Karpas-422 (cell line): Measurements from ENCODE around the gene TENM4. TPM values are rescaled to one million over a fixed set of nuclear protein-coding genes. Genes with fewer than 3 reads are reported as not detected.

Experiments used
- DNase-seq: peaks from one replicate; pipeline ENCODE4 v3.0.0-alpha.2; 2015
- H2AFZ ChIP-seq: fragments of 200-600 bp; sonication (generic); 2 replicates; pipeline ENCODE4 v1.6.1; 2014; ENCODE audit warnings: antibody characterized with exemption, low read length, mixed read lengths
- H3K27ac ChIP-seq: fragments of 200-600 bp; sonication (generic); 2 replicates; pipeline ENCODE4 v1.5.1; 2014; ENCODE audit warnings: mild to moderate bottlenecking, low read length, moderate library complexity
- H3K27me3 ChIP-seq: fragments of 200-600 bp; sonication (generic); 2 replicates; pipeline ENCODE4 v1.6.1; 2014; ENCODE audit warnings: low read length, mixed read lengths
- H3K36me3 ChIP-seq: fragments of 200-600 bp; sonication (generic); 2 replicates; pipeline ENCODE4 v1.6.1; 2014; ENCODE audit warnings: low read length, mixed read lengths; ENCODE audit not compliant: insufficient read depth
- H3K4me1 ChIP-seq: fragments of 200-600 bp; sonication (generic); 2 replicates; pipeline ENCODE4 v1.6.1; 2014; ENCODE audit warnings: mild to moderate bottlenecking, low read length, mixed read lengths
- H3K4me2 ChIP-seq: fragments of 200-600 bp; sonication (generic); 2 replicates; pipeline ENCODE4 v1.6.1; 2014; ENCODE audit warnings: low read length, low read depth, mild to moderate bottlenecking; ENCODE audit not compliant: poor library complexity, severe bottlenecking
- H3K4me3 ChIP-seq: fragments of 200-600 bp; sonication (generic); 2 replicates; pipeline ENCODE4 v1.5.1; 2014; ENCODE audit warnings: mild to moderate bottlenecking, antibody characterized with exemption, low read length, mixed read lengths
- H3K79me2 ChIP-seq: fragments of 200-600 bp; sonication (generic); 2 replicates; pipeline ENCODE4 v1.6.1; 2014; ENCODE audit warnings: mild to moderate bottlenecking, low read length, mixed read lengths
- H3K9ac ChIP-seq: fragments of 200-600 bp; sonication (generic); 2 replicates; pipeline ENCODE4 v1.6.0; 2014; ENCODE audit warnings: low read length
- H3K9me2 ChIP-seq: fragments of 200-600 bp; sonication (generic), shearing (Covaris generic); replicated peaks from 2 replicates; pipeline ENCODE4 v1.6.0; 2014; ENCODE audit warnings: mild to moderate bottlenecking, low read length, moderate library complexity; ENCODE audit not compliant: insufficient read depth
- H3K9me3 ChIP-seq: fragments of 300-700, 200-600 bp; sonication (generic); 2 replicates; pipeline ENCODE4 v1.6.1; 2014; ENCODE audit warnings: low read length, mixed read lengths
- H4K20me1 ChIP-seq: fragments of 200-600 bp; sonication (generic); 2 replicates; pipeline ENCODE4 v1.6.1; 2014; ENCODE audit warnings: mild to moderate bottlenecking, antibody characterized with exemption, low read length, low read depth; ENCODE audit not compliant: insufficient read depth
- total RNA-seq: library from RNA; depleted of rRNA; stranded (reverse); fragments of >200 nt; shearing (Covaris generic); gene quantifications from 2 replicates; pipeline ENCODE4 v1.2.3, GENCODE V29; 2014; ENCODE audit warnings: low replicate concordance

The TENM4 gene
- total RNA-seq, 1 experiment from 2014 or later: not detected

GRCh38 chr11:78732246-78732645, 708.6 kb downstream of the TENM4 start:
- Histone ChIP-seq H3K4me3 (no peak overlapping the region), H3K9me3 (no peaks in the 10 kb centered on the region), H3K27me3 (no peaks in the 10 kb centered on the region), H3K4me2 (no peak overlapping the region), H3K4me1 (no peaks in the 10 kb centered on the region), H3K9ac (no peak overlapping the region), H3K36me3 (no peaks in the 10 kb centered on the region), H4K20me1 (no peaks in the 10 kb centered on the region), H3K79me2 (no peaks in the 10 kb centered on the region), H2AFZ (no peak overlapping the region), H3K9me2 (no peaks in the 10 kb centered on the region), H3K27ac (no peak overlapping the region)
- DNase-seq: no peak

DNA sequence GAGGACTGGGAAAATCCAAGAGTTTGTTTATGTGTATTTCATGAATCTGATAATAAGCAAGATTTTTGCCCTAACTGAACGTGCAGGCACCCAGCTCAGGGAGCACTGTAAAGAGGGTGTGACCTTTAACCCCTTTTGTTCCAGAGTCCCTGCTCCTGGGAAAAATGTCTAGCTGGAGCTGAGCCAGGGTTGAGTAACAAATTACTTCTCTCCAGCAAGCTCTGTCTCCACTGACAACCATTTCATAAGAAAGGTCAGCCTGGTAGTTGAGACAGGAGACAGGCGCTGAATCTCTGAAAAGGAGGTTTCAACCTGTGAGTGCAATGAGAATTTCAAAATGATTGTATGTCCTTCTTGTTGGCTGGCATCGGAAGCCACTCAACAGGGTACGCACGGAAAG, 709.8 kb downstream of the TENM4 start:
- DNase-seq: no peak
- no peaks in the 10 kb centered on the region for H3K27me3 ChIP-seq
- no peak overlapping the region for H3K4me2 ChIP-seq
- H4K20me1 ChIP-seq: no peaks in the 10 kb centered on the region
- no peak overlapping the region for H2AFZ ChIP-seq
- H3K79me2 ChIP-seq: no peaks in the 10 kb centered on the region
- H3K4me1 ChIP-seq: no peaks in the 10 kb centered on the region
- H3K9ac ChIP-seq: no peak overlapping the region
- H3K36me3 ChIP-seq: no peaks in the 10 kb centered on the region
- H3K4me3 ChIP-seq: no peak overlapping the region
- H3K9me2 ChIP-seq: no peaks in the 10 kb centered on the region
- no peak overlapping the region for H3K27ac ChIP-seq
- H3K9me3 ChIP-seq: no peaks in the 10 kb centered on the region

DNA sequence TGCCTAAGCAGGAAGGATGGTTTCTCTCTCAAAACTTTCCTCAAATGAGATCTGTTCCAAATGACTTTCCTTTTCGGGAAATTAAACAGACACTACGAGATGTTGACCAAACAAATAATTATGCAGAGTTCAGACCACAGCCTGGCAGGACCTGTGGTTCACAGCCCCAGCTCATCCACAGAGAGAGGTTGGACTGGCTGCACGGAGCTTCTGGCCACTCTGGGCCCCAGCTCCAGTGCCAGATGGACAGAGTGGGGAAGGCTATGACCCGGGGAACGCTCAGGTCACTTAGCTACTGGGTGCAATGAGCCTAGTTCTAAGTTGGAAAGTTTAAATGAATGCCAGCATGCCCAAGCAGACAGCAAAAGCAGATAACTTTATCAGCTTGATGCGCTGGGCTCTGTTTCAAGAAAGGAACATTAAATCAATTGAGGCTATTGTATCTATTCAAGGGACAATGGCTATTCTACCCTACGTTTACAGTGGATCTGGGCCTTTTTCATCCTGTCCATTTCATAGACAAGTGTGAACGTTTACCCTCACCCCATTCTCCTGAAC, 710.5 kb downstream of the TENM4 start:
- no peaks in the 10 kb centered on the region for H3K79me2 ChIP-seq
- H3K4me3 ChIP-seq: no peak overlapping the region
- no peak overlapping the region for H2AFZ ChIP-seq
- H3K9me3 ChIP-seq: no peaks in the 10 kb centered on the region
- no peaks in the 10 kb centered on the region for H3K36me3 ChIP-seq
- no peak overlapping the region for H3K4me2 ChIP-seq
- H4K20me1 ChIP-seq: no peaks in the 10 kb centered on the region
- no peaks in the 10 kb centered on the region for H3K9me2 ChIP-seq
- H3K27ac ChIP-seq: no peak overlapping the region
- H3K9ac ChIP-seq: no peak overlapping the region
- no peaks in the 10 kb centered on the region for H3K4me1 ChIP-seq
- no peak for DNase-seq
- H3K27me3 ChIP-seq: no peaks in the 10 kb centered on the region

DNA sequence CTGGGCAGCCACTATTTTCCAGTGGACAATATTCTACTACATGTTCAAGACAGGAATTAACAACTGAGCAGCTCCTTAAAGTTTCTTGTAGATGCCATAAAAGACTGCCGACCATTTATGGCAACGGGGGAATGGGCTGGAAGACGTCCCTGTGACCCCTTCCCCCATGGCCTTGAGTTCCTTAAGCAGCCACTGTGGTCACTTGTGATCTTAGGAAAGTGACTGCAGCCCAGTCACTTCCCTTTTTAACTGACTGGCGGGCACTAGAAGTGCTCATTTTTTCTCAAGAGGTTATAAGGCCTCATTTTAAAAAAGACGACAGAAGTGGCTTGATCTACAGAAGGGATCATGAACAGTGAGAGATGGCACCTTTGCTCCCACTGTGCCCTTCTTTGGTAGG, 713.0 kb downstream of the TENM4 start:
- Histone ChIP-seq H3K9ac (no peak overlapping the region), H3K27ac (no peak overlapping the region), H3K9me3 (no peaks in the 10 kb centered on the region), H3K4me2 (no peak overlapping the region), H3K9me2 (no peaks in the 10 kb centered on the region), H3K36me3 (no peaks in the 10 kb centered on the region), H4K20me1 (no peaks in the 10 kb centered on the region), H3K79me2 (no peaks in the 10 kb centered on the region), H3K4me1 (no peaks in the 10 kb centered on the region), H2AFZ (no peak overlapping the region), H3K4me3 (no peak overlapping the region), H3K27me3 (no peaks in the 10 kb centered on the region)
- DNase-seq: no peak

DNA sequence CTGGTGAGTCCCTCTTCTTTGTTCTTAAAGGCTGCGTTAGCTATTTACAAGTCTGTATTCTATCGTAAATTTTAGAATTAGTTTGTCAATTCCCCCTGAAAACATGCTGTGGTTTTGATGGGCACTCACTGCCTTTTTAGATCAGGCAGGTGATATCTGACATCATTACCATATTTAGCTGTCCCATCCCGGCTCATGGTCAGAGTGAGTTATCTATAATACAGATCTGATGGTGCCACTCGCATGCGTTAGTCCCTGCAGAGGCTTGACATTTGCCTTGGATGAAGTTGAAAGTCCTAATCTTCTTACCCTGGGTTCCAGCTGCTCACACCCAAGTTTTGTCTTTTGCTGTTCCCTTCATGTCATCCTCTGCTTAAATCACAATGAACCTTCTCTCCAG, 715.6 kb downstream of the TENM4 start:
- Histone ChIP-seq H2AFZ (no peak overlapping the region), H3K4me2 (no peak overlapping the region), H3K9ac (no peak overlapping the region), H3K27me3 (no peaks in the 10 kb centered on the region), H3K79me2 (no peaks in the 10 kb centered on the region), H3K27ac (no peak overlapping the region), H3K9me2 (no peaks in the 10 kb centered on the region), H3K9me3 (no peaks in the 10 kb centered on the region), H4K20me1 (no peaks in the 10 kb centered on the region), H3K36me3 (no peaks in the 10 kb centered on the region), H3K4me1 (no peaks in the 10 kb centered on the region), H3K4me3 (no peak overlapping the region)
- no peak for DNase-seq

DNA sequence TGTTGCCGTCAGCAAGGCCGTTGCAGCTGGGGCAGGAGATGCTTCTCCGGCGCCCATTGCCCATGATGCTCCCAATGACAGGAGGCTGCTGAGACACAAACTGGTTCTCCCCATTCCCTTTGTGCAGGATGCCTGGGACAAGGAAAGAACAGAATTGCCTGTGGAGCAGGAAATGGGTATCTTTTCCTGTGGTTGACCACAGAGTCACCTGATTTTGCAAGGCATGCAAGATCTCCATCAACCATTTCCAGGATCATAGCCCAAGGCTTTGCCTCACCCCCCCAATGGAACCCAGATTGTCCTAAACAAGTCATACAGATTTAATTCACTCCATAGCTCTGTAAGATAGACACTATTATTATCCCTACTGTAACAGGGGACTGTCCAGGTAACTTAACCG, 718.0 kb downstream of the TENM4 start:
- no peak overlapping the region for H3K27ac ChIP-seq
- no peaks in the 10 kb centered on the region for H3K36me3 ChIP-seq
- no peaks in the 10 kb centered on the region for H4K20me1 ChIP-seq
- H3K4me1 ChIP-seq: no peaks in the 10 kb centered on the region
- no peak overlapping the region for H2AFZ ChIP-seq
- H3K4me3 ChIP-seq: no peak overlapping the region
- DNase-seq: no peak
- no peak overlapping the region for H3K9ac ChIP-seq
- no peaks in the 10 kb centered on the region for H3K79me2 ChIP-seq
- no peaks in the 10 kb centered on the region for H3K9me2 ChIP-seq
- H3K9me3 ChIP-seq: no peaks in the 10 kb centered on the region
- no peak overlapping the region for H3K4me2 ChIP-seq
- H3K27me3 ChIP-seq: no peaks in the 10 kb centered on the region

DNA sequence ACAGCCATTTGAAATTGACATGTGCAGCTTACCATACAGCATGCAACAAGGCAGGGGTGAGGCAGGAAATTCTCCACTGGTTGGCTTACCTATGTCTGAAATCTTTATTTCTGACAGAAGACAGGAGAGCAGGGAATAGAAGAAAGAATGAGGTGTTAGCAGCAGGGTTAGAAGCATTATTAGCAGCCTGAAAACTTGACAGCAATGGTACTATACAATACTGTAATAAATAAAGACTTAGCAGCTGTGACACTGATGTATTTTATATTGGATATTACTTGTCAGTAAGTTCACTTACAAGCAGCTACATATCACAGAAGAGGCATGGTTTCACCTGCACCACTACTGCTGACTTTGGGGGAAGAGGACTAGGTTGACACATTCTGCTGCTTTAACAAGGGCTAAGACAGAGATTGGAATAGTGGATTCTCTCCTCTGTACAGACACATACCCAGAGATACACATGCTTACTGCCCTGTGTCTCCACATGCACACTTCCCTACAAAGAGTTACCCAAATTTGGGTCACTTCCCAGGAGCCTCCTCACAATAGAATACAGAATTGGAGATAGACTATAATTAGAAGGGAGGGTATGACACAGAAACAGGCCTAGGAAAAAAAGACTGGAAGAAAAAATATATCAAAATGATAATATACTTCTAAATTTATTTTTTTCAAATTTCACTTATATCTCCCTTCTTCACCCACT, 720.4 kb downstream of the TENM4 start:
- no peaks in the 10 kb centered on the region for H3K79me2 ChIP-seq
- no peaks in the 10 kb centered on the region for H3K36me3 ChIP-seq
- H3K27me3 ChIP-seq: no peaks in the 10 kb centered on the region
- no peak overlapping the region for H3K4me3 ChIP-seq
- no peak overlapping the region for H3K27ac ChIP-seq
- no peaks in the 10 kb centered on the region for H3K4me1 ChIP-seq
- no peak overlapping the region for H3K9ac ChIP-seq
- no peak for DNase-seq
- H4K20me1 ChIP-seq: no peaks in the 10 kb centered on the region
- no peaks in the 10 kb centered on the region for H3K9me3 ChIP-seq
- H3K4me2 ChIP-seq: no peak overlapping the region
- no peak overlapping the region for H2AFZ ChIP-seq
- H3K9me2 ChIP-seq: no peaks in the 10 kb centered on the region

GRCh38 chr11:78717041-78717440, 723.8 kb downstream of the TENM4 start:
- H3K4me1 ChIP-seq: no peaks in the 10 kb centered on the region
- no peaks in the 10 kb centered on the region for H4K20me1 ChIP-seq
- H3K9ac ChIP-seq: no peak overlapping the region
- H2AFZ ChIP-seq: no peak overlapping the region
- H3K27me3 ChIP-seq: no peaks in the 10 kb centered on the region
- no peaks in the 10 kb centered on the region for H3K9me2 ChIP-seq
- H3K4me2 ChIP-seq: no peak overlapping the region
- no peak overlapping the region for H3K27ac ChIP-seq
- no peaks in the 10 kb centered on the region for H3K36me3 ChIP-seq
- DNase-seq: no peak
- H3K4me3 ChIP-seq: no peak overlapping the region
- H3K9me3 ChIP-seq: no peaks in the 10 kb centered on the region
- no peaks in the 10 kb centered on the region for H3K79me2 ChIP-seq
